H9 (cell line): ENCODE data around the gene APRT. TPM values are rescaled to one million over a fixed set of nuclear protein-coding genes. Genes with fewer than 3 reads are reported as not detected.

Experiments used
- DNase-seq: peaks from one replicate; pipeline ENCODE4 v3.0.0-alpha.2; 2017
- H2AFZ ChIP-seq: one replicate; pipeline ENCODE4 v1.6.1; 2013; ENCODE audit warnings: mild to moderate bottlenecking, low read length, control low read depth, moderate library complexity
- H2AK5ac ChIP-seq: 2 replicates; pipeline ENCODE4 v1.6.1; 2013; ENCODE audit warnings: low read length, control low read depth, mixed read lengths; ENCODE audit not compliant: insufficient read length
- H2BK120ac ChIP-seq: one replicate; pipeline ENCODE4 v1.6.1; 2013; ENCODE audit warnings: low read depth, mild to moderate bottlenecking, low read length, control low read depth, inconsistent platforms; ENCODE audit not compliant: poor library complexity, severe bottlenecking
- H2BK12ac ChIP-seq: 2 replicates; pipeline ENCODE4 v1.6.1; 2013; ENCODE audit warnings: low read length, control low read depth, mixed read lengths, low read depth; ENCODE audit not compliant: insufficient read length
- H2BK15ac ChIP-seq: 2 replicates; pipeline ENCODE4 v1.6.1; 2013; ENCODE audit warnings: low read depth, low read length, control low read depth
- H2BK20ac ChIP-seq: one replicate; pipeline ENCODE4 v1.6.1; 2013; ENCODE audit warnings: low read depth, mild to moderate bottlenecking, low read length, control low read depth, inconsistent platforms; ENCODE audit not compliant: poor library complexity, severe bottlenecking
- H2BK5ac ChIP-seq: 2 replicates; pipeline ENCODE4 v1.6.1; 2013; ENCODE audit warnings: low read length, control low read depth, mixed read lengths; ENCODE audit not compliant: insufficient read length
- H3K14ac ChIP-seq: 2 replicates; pipeline ENCODE4 v1.6.1; 2013; ENCODE audit warnings: low read length, control low read depth; ENCODE audit not compliant: insufficient read depth
- H3K18ac ChIP-seq: 2 replicates; pipeline ENCODE4 v1.6.1; 2013; ENCODE audit warnings: low read depth, mild to moderate bottlenecking, mixed read lengths, low read length, control low read depth; ENCODE audit not compliant: insufficient read length
- H3K23ac ChIP-seq: 2 replicates; pipeline ENCODE4 v1.6.1; 2013; ENCODE audit warnings: low read length, control low read depth, mixed read lengths, low read depth; ENCODE audit not compliant: insufficient read length
- H3K23me2 ChIP-seq: 2 replicates; pipeline ENCODE4 v1.6.1; 2013; ENCODE audit warnings: low read depth, mild to moderate bottlenecking, mixed read lengths, low read length, control low read depth; ENCODE audit not compliant: insufficient read length, poor library complexity, severe bottlenecking
- H3K27ac ChIP-seq: 2 replicates; pipeline ENCODE4 v1.5.1; 2013; ENCODE audit warnings: low read length, control low read depth, mixed read lengths, low read depth; ENCODE audit not compliant: insufficient read length
- H3K27me3 ChIP-seq: 2 replicates; pipeline ENCODE4 v1.6.1; 2013; ENCODE audit warnings: low read length, control low read depth, inconsistent platforms; ENCODE audit not compliant: insufficient read depth
- H3K4ac ChIP-seq: 2 replicates; pipeline ENCODE4 v1.6.1; 2013; ENCODE audit warnings: low read depth, mild to moderate bottlenecking, control low read depth, inconsistent platforms, low read length, moderate library complexity
- H3K4me1 ChIP-seq: 2 replicates; pipeline ENCODE4 v1.6.1; 2013; ENCODE audit warnings: low read length, control low read depth, inconsistent platforms; ENCODE audit not compliant: insufficient read depth
- H3K4me2 ChIP-seq: 2 replicates; pipeline ENCODE4 v1.6.1; 2013; ENCODE audit warnings: low read length, control low read depth, mixed read lengths; ENCODE audit not compliant: insufficient read length, insufficient read depth
- H3K56ac ChIP-seq: 2 replicates; pipeline ENCODE4 v1.6.1; 2013; ENCODE audit warnings: low read depth, mild to moderate bottlenecking, mixed read lengths, low read length, control low read depth; ENCODE audit not compliant: insufficient read length
- H3K79me1 ChIP-seq: 2 replicates; pipeline ENCODE4 v1.6.1; 2013; ENCODE audit warnings: low read depth, mild to moderate bottlenecking, moderate library complexity, low read length, control low read depth, inconsistent platforms; ENCODE audit not compliant: insufficient read depth, poor library complexity, severe bottlenecking
- H3K79me2 ChIP-seq: 2 replicates; pipeline ENCODE4 v1.6.1; 2013; ENCODE audit warnings: low read length, control low read depth, inconsistent platforms; ENCODE audit not compliant: insufficient read depth
- H3K9ac ChIP-seq: 2 replicates; pipeline ENCODE4 v1.6.1; 2013; ENCODE audit warnings: low read length, control low read depth, mixed read lengths; ENCODE audit not compliant: insufficient read length; ENCODE audit errors: extremely low read depth
- H3K9me3 ChIP-seq: one replicate; pipeline ENCODE4 v1.6.1; 2013; ENCODE audit warnings: low read depth, low read length, inconsistent platforms; ENCODE audit not compliant: control insufficient read depth
- H3T11ph ChIP-seq: one replicate; pipeline ENCODE4 v1.6.1; 2013; ENCODE audit warnings: mild to moderate bottlenecking, low read length, control low read depth, inconsistent platforms
- H4K20me1 ChIP-seq: one replicate; pipeline ENCODE4 v1.6.1; 2013; ENCODE audit not compliant: control insufficient read depth, insufficient read length, insufficient read depth
- H4K5ac ChIP-seq: 2 replicates; pipeline ENCODE4 v1.6.1; 2013; ENCODE audit warnings: low read depth, mild to moderate bottlenecking, mixed read lengths, low read length, control low read depth; ENCODE audit not compliant: insufficient read length
- H4K8ac ChIP-seq: replicated peaks from 2 replicates; pipeline ENCODE4 v1.6.1; 2013; ENCODE audit warnings: low read length, control low read depth, mixed read lengths, low read depth; ENCODE audit not compliant: insufficient read length
- H4K91ac ChIP-seq: 2 replicates; pipeline ENCODE4 v1.6.1; 2013; ENCODE audit warnings: low read depth, mild to moderate bottlenecking, moderate library complexity, mixed read lengths, low read length, control low read depth; ENCODE audit not compliant: insufficient read length
- H3K27ac Mint-ChIP-seq, 3 experiments: 2 replicates in 2 of 3; 3 replicates in 1 of 3; pipeline ENCODE4 v1.8.0; 2020 to 2021; ENCODE audit warnings: mixed read lengths in 3 of 3, mild to moderate bottlenecking in 1 of 3, moderate library complexity in 1 of 3
- H3K27me3 Mint-ChIP-seq: 2 replicates; pipeline ENCODE4 v1.8.0; 2021; ENCODE audit warnings: low read depth, mild to moderate bottlenecking, moderate library complexity, mixed read lengths
- H3K36me3 Mint-ChIP-seq, 3 experiments: 2 replicates in 2 of 3; 3 replicates in 1 of 3; pipeline ENCODE4 v1.8.0; 2020 to 2021; ENCODE audit warnings: low read depth in 3 of 3, mixed read lengths in 3 of 3; ENCODE audit not compliant: insufficient read depth in 1 of 3
- H3K4me1 Mint-ChIP-seq, 2 experiments: 2 replicates each; pipeline ENCODE4 v1.8.0; 2020; ENCODE audit warnings: mixed read lengths in 2 of 2
- H3K4me3 Mint-ChIP-seq, 2 experiments: 2 replicates in 1 of 2; 3 replicates in 1 of 2; pipeline ENCODE4 v1.8.0; 2020 to 2021; ENCODE audit warnings: mild to moderate bottlenecking in 2 of 2, mixed read lengths in 2 of 2, moderate library complexity in 1 of 2
- H3K9me3 Mint-ChIP-seq, 2 experiments: 2 replicates in 1 of 2; 3 replicates in 1 of 2; pipeline ENCODE4 v1.8.0; 2020; ENCODE audit warnings: mild to moderate bottlenecking in 2 of 2, mixed read lengths in 2 of 2, moderate library complexity in 1 of 2
- CTCF ChIP-seq: fragments of 200-600 bp; sonication (generic); conservative IDR thresholded peaks from 3 replicates; pipeline ENCODE4 v1.8.0; 2021; ENCODE audit warnings: antibody characterized with exemption, mild to moderate bottlenecking
- WGBS: extraction: QIAGEN DNeasy Blood & Tissue Kit; methylation state at CpG from one replicate; pipeline ENCODE4 v1.1.7; 2013; ENCODE audit warnings: missing lambda C conversion rate, low lambda C conversion rate, mixed read lengths; ENCODE audit not compliant: insufficient read length; ENCODE audit errors: extremely low coverage; 5-methylcytosine and 5-hydroxymethylcytosine counted together
- total RNA-seq: library from RNA; stranded (reverse); gene quantifications from 2 replicates; pipeline ENCODE4 v1.2.1, GENCODE V29; 2021

Gene APRT
- total RNA-seq, 1 experiment from 2014 or later: 246 TPM

- H3K27me3 Mint-ChIP-seq: no peaks in the 10 kb centered on the region; the same call in 1 of the 2 replicates
- Histone ChIP-seq H2BK12ac (no peak within 1 kb of the TSS), H4K5ac (no peak within 1 kb of the TSS), H4K8ac (no peak within 1 kb of the TSS), H3K18ac (peak within 1 kb of the TSS; percentile 40), H3K9ac (peak within 1 kb of the TSS; percentile 83), H3K23ac (no peak within 1 kb of the TSS), H3K56ac (no peak within 1 kb of the TSS), H3K9me3 (no peaks in the 10 kb centered on the region), H3K23me2 (peaks cover 12% of the 10 kb centered on the region), H2BK15ac (no peak within 1 kb of the TSS), H4K91ac (no peak within 1 kb of the TSS), H4K20me1 (no peaks in the 10 kb centered on the region), H3K4me2 (peak within 1 kb of the TSS; percentile 81), H3K79me1 (peaks cover 6% of the 10 kb centered on the region), H3K14ac (peak within 1 kb of the TSS; percentile 74), H3T11ph (no peak within 1 kb of the TSS), H2BK20ac (no peak within 1 kb of the TSS), H2BK5ac (no peak within 1 kb of the TSS), H3K27me3 (no peaks in the 10 kb centered on the region), H2AFZ (no peak within 1 kb of the TSS), H2AK5ac (no peak within 1 kb of the TSS), H3K4me1 (no peaks in the 10 kb centered on the region), H2BK120ac (no peak within 1 kb of the TSS), H3K79me2 (peaks cover 3% of the 10 kb centered on the region; the same call in 1 of the 2 replicates), H3K4ac (no peak within 1 kb of the TSS), H3K27ac (no peak within 1 kb of the TSS)
- TF ChIP-seq CTCF: no peak
- H3K4me1 Mint-ChIP-seq: peaks cover 0 to 3% of the 10 kb centered on the region in 2 experiments; a peak in 1 of 4 replicates
- DNase-seq: peak; percentile 74
- WGBS: no CpG with 5 or more reads among the region's 98 CpGs
- H3K4me3 Mint-ChIP-seq: peak within 1 kb of the TSS; percentile 82 to 86
- peak within 1 kb of the TSS in 2 of 3 experiments; percentile 73 to 94; a peak in 4 of 7 replicates for H3K27ac Mint-ChIP-seq
- no peaks in the 10 kb centered on the region for H3K9me3 Mint-ChIP-seq
- peaks cover 9 to 41% (median 34%) of the 10 kb centered on the region in 3 experiments for H3K36me3 Mint-ChIP-seq
These were observed 8.3 kb downstream of the APRT start, which contains the start of gene CDT1 for GRCh38 chr16:88803264-88803987. Gene CDT1 (plus strand): TSS chr16:88803789. CDS start chr16:88803832, 43 bp downstream.
